Left lung (tissue), 10 donors: ENCODE measurements around the gene GMDS. TPM values are rescaled to one million over a fixed set of nuclear protein-coding genes. Genes with fewer than 3 reads are reported as not detected.

Experiments used
- ATAC-seq: fragments of 200-7000 bp; cut with Tn5 transposase; one replicate; pipeline ENCODE4 v1.9.1; 2020; ENCODE audit warnings: moderate library complexity
- DNase-seq, 4 donors: peaks; one replicate each; pipeline ENCODE4 v3.0.0-alpha.2; 2013 to 2020
- H3K27ac ChIP-seq, 2 donors: fragments of 200-600 bp; sonication (generic) in 1 of 2; one replicate each; pipeline versions ENCODE4 v1.5.0 to v1.8.0; 2020 to 2021
- H3K27me3 ChIP-seq, 2 donors: fragments of 200-600 bp; sonication (generic) in 1 of 2; one replicate each; pipeline versions ENCODE4 v1.5.0 to v1.8.0; 2020 to 2021
- H3K36me3 ChIP-seq, 2 donors: fragments of 200-600 bp; sonication (generic) in 1 of 2; one replicate each; pipeline versions ENCODE4 v1.5.0 to v1.8.0; 2020 to 2021
- H3K4me1 ChIP-seq, 2 donors: fragments of 200-600 bp; one replicate each; pipeline ENCODE4 v1.8.0; 2021
- H3K4me3 ChIP-seq, 2 donors: fragments of 200-600 bp; sonication (generic) in 1 of 2; one replicate each; pipeline versions ENCODE4 v1.5.0 to v1.8.0; 2020 to 2021; ENCODE audit warnings: mild to moderate bottlenecking in 1 of 2
- H3K9me3 ChIP-seq, 2 donors: fragments of 200-600 bp; sonication (generic) in 1 of 2; one replicate each; pipeline versions ENCODE4 v1.5.0 to v1.8.0; 2020 to 2021
- CTCF ChIP-seq, 2 donors: fragments of 200-600 bp; sonication (generic) in 1 of 2; IDR thresholded peaks; one replicate each; pipeline versions ENCODE4 v1.5.0 to v1.8.0; 2021; ENCODE audit warnings: antibody characterized with exemption in 2 of 2
- intact Hi-C, 2 donors: fragments of 100-400 bp; cut with DNase I; formaldehyde crosslinking; loops; one replicate each; pipeline versions ENCODE4 v1.11.2 to v1.14.2; 2022
- polyA plus RNA-seq, 6 donors: library from polyadenylated mRNA; unstranded; fragments of 120-200 nt; gene quantifications; one replicate each; pipeline ENCODE4 v1.2.1, GENCODE V29; 2013; ENCODE audit not compliant: insufficient read length in 6 of 6
- total RNA-seq, 2 donors: library from RNA; stranded (reverse); fragmentation: NEBNext Ultra II Directional; extraction: Animal tissue kit (Norgen Biotek cat#: 25700); gene quantifications; one replicate each; pipeline ENCODE4 v1.2.1, GENCODE V29; 2021
- donor health status: DM: no; HTN: yes; CAD: no.
- donor health status: DM: no; HTN: no; CAD: no.

Gene GMDS
- total and polyA plus RNA-seq, 8 donors, result 16.5 to 25.4 (median 21.2) TPM

- no peak overlapping the region for H3K27ac ChIP-seq
- H3K9me3 ChIP-seq, result no peaks in the 10 kb centered on the region
- no peak overlapping the region for H3K4me3 ChIP-seq
- ATAC-seq (no peak), DNase-seq (peak in 1 of 4 donors; percentile 73)
- intact Hi-C loops, result no loop called here
- TF ChIP-seq CTCF (IDR thresholded peaks at IDR 0.05), result no peak
- peaks cover 11 to 28% of the 10 kb centered on the region in 2 donors for H3K4me1 ChIP-seq
- peaks cover 75 to 100% of the 10 kb centered on the region in 2 donors for H3K27me3 ChIP-seq
- H3K36me3 ChIP-seq, result peaks cover 0 to 6% of the 10 kb centered on the region in 2 donors
These were observed 626.2 kb downstream of the GMDS start for GRCh38 chr6:1619098-1619672.

- ATAC-seq (no peak), DNase-seq (no peak)
- peaks cover 0 to 6% of the 10 kb centered on the region in 2 donors for H3K36me3 ChIP-seq
- peaks cover 9 to 30% of the 10 kb centered on the region in 2 donors for H3K4me1 ChIP-seq
- no peaks in the 10 kb centered on the region for H3K9me3 ChIP-seq
- H3K27ac ChIP-seq, result no peak overlapping the region
- intact Hi-C loops, result no loop called here
- H3K27me3 ChIP-seq, result peaks cover 76 to 100% of the 10 kb centered on the region in 2 donors
- no peak for TF ChIP-seq CTCF (IDR thresholded peaks at IDR 0.05)
- no peak overlapping the region for H3K4me3 ChIP-seq
These were observed 626.9 kb downstream of the GMDS start for GRCh38 chr6:1618311-1619097.

- ATAC-seq (no peak), DNase-seq (no peak)
- Histone ChIP-seq H3K27me3 (peaks cover 80 to 100% of the 10 kb centered on the region in 2 donors), H3K4me1 (peaks cover 9 to 30% of the 10 kb centered on the region in 2 donors), H3K4me3 (no peak overlapping the region), H3K27ac (no peak overlapping the region), H3K9me3 (no peaks in the 10 kb centered on the region), H3K36me3 (peaks cover 0 to 6% of the 10 kb centered on the region in 2 donors)
- intact Hi-C loops, result no loop called here
- no peak for TF ChIP-seq CTCF (IDR thresholded peaks at IDR 0.05)
These were observed 627.7 kb downstream of the GMDS start for GRCh38 chr6:1617466-1618310.

- no peak overlapping the region for H3K27ac ChIP-seq
- no peak overlapping the region for H3K4me3 ChIP-seq
- DNase-seq (no peak), ATAC-seq (no peak)
- intact Hi-C loops, result no loop called here
- no peak for TF ChIP-seq CTCF (IDR thresholded peaks at IDR 0.05)
- H3K36me3 ChIP-seq, result no peaks in the 10 kb centered on the region
- peaks cover 9 to 38% of the 10 kb centered on the region in 2 donors for H3K4me1 ChIP-seq
- H3K27me3 ChIP-seq, result peaks cover 88 to 100% of the 10 kb centered on the region in 2 donors
- no peaks in the 10 kb centered on the region for H3K9me3 ChIP-seq
These were observed 628.5 kb downstream of the GMDS start for GRCh38 chr6:1616701-1617463.
